A549 treated with CORT108297 at 1 μM for 4 hours (cell line): ENCODE measurements around the gene SUSD1. TPM values are rescaled to one million over a fixed set of nuclear protein-coding genes. Genes with fewer than 3 reads are reported as not detected.

ENCODE experiments used
- total RNA-seq: library from RNA; stranded (reverse); fragments of 200-300 nt; extraction: Qiagen RNA extraction; gene quantifications from 5 replicates; pipeline ENCODE4 v1.2.3, GENCODE V29; 2022

Gene SUSD1
- total RNA-seq = 11.5 to 14.8 TPM (median 12.9 TPM) in 5 replicates

DNA sequence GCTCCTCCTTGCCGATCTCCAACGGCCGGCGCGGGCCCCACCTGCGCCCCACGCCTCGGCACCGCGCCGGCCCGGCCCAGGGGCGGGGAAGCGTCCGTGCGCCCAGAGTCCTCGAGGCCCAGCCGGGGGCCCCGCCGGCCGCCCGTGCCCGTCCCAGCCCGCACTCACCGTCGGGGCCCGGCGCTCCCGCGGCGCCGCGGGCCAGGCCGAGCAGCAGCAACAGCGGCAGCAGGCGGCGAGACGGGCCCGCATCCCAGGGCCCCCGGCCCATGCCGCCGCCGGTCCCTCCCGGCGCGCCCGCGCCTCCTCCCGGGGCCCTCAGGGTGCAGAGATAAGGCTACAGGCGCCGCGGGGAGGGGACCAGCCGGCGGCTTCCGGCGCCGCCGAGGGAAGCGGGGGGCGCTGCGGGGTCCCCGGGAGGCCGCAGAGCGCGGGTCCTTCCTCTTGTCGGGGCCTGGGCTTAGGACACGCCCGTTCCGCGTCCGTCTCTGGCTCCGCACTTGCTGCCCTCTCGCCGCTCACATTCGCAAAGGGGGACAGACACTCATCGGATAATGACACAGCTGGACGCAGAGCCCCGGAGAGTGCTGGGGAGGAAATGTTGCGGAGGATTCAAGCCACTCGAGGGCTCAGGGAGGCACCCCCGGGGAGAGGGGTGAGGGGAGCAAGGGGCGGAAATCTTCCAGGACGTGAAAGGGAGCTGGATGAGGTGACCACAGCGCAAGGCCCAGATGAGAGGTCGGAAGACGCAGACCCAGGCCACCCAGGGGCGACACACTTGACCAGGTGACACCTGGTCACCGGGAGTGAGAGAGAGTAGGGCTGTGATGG lies at the start of gene SUSD1:
TSS of gene SUSD1 (minus strand) at position 333 of the 831 bp plus-strand sequence. CDS start at position 271, 62 bp downstream.

Other genes starting within 250 kb of the SUSD1 start
- 22.8 to 33.1 TPM (median 28.0 TPM) in 5 replicates for gene PTBP3, start 158.3 kb upstream of the SUSD1 start, total RNA-seq
- gene HSDL2, start 204.8 kb upstream of the SUSD1 start, total RNA-seq = 25.3 to 32.0 TPM (median 27.0 TPM) in 5 replicates